Measurements from ENCODE around the gene FRMD4A. TPM values are rescaled to one million over a fixed set of nuclear protein-coding genes. Genes with fewer than 3 reads are reported as not detected.

Gene FRMD4A
- total and polyA plus RNA-seq, 10 of the 15 experiments (the other 5 are each of a cell fraction or from before 2014, with no cell fraction given) = 17.8 to 75.2 (median 39.1) TPM

DNA sequence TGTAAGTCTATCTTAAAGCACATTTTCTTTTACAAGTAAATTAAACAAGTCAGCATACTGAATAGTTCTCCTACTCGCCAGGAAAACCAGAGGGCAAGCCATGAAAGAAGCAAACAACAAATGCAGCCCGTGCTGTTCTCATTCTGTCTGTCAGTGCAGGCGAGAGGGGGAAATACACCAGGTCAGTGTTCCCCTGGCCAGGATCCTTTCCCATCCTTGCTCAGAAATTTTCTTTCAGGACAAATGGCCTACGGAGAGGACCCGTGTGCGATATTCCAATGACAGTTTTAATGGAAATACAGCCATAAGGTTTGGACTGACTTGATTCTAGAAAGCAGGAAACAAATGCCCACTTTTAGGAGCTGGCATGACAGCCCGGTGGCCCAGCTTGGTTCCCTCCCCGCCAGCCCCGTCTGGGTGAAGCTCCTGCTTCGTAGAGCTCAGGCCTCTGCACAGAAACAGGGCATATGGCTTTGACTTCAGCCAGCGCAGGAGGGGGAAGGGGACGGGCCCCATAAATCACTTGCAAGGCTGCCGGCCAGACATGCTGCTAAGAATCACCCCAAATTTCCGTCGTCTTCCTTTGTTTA, 67.8 kb downstream of the FRMD4A start:
- CTCF ChIA-PET = no interaction called here
- 10% methylated on average over 15 of the region's 15 CpGs for WGBS (ENCODE audit: insufficient coverage, insufficient replicate concordance, low lambda C conversion rate, missing lambda C conversion rate)
- no TSS peak for BruUV-seq (replicated peaks)

More for the DNA sequence above, 67.8 kb downstream of the FRMD4A start:
- DNase-seq (ENCODE audit: low read depth, low spot score) (no peak), FAIRE-seq (no peak), ATAC-seq (no peak)
- H2AFZ ChIP-seq (ENCODE audit: control insufficient read depth, low read depth, low read length) = no peak overlapping the region
- no peak overlapping the region for H3K27ac ChIP-seq (ENCODE audit: control insufficient read depth, insufficient read depth)
- H3K4me1 ChIP-seq (ENCODE audit: control insufficient read depth, insufficient read depth, low read length) = no peaks in the 10 kb centered on the region
- in situ Hi-C loops (cut with MboI) (no loop called here), intact Hi-C loops (cut with micrococcal nuclease; ENCODE audit: unreplicated experiment) (no loop called here)
- H3K4me3 ChIP-seq = no peak overlapping the region
- POLR2A ChIA-PET = no interaction called here
- H3K27me3 ChIP-seq (replicated peaks in 1 of 2; ENCODE audit: control insufficient read depth in 2 of 2, insufficient read depth in 2 of 2, low read length in 1 of 2) = peaks cover 2 to 4% of the 10 kb centered on the region in 2 experiments; a peak in 2 of 4 replicates
- H3K36me3 ChIP-seq (ENCODE audit: control insufficient read depth in 2 of 2, insufficient read depth in 2 of 2, low read length in 1 of 2) = no peaks in the 10 kb centered on the region
- no peak for TF ChIP-seq RB1 (IDR thresholded peaks at IDR 0.05; ENCODE audit: borderline replicate concordance)
- TF ChIP-seq CBX3 (IDR thresholded peaks at IDR 0.05; ENCODE audit: borderline replicate concordance, low read depth) = no peak
- no peak for TF ChIP-seq ZNF207 (IDR thresholded peaks at IDR 0.05; ENCODE audit: borderline replicate concordance)
- TF ChIP-seq EZH2 (IDR thresholded peaks at IDR 0.05; ENCODE audit: borderline replicate concordance, control insufficient read depth, low read depth, low read length) = no peak
- TF ChIP-seq EGR1 (IDR thresholded peaks at IDR 0.05; ENCODE audit: borderline replicate concordance in 1 of 2, low read depth in 2 of 2, low read length in 2 of 2) = no peak
- TF ChIP-seq SKIL (IDR thresholded peaks at IDR 0.05; ENCODE audit: low read depth, poor library complexity, severe bottlenecking) = no peak
- no peak for TF ChIP-seq RAD21 (IDR thresholded peaks at IDR 0.05; ENCODE audit: insufficient read depth, low read depth, low read length)
- no peak for TF ChIP-seq CREM (IDR thresholded peaks at IDR 0.05; ENCODE audit: low read depth)
- TF ChIP-seq GATAD2B (conservative IDR thresholded peaks at IDR 0.05; ENCODE audit: low read depth) = no peak
- no peak for TF ChIP-seq TCF12 (IDR thresholded peaks at IDR 0.05; ENCODE audit: low read depth, low read length)
- TF ChIP-seq POLR2AphosphoS5 (IDR thresholded peaks at IDR 0.05; ENCODE audit: low read length) = no peak
- TF ChIP-seq ATF7 (IDR thresholded peaks at IDR 0.05; ENCODE audit: low read depth) = no peak
- TF ChIP-seq BMI1 (IDR thresholded peaks at IDR 0.05; ENCODE audit: borderline replicate concordance) = no peak
- TF ChIP-seq MAX (IDR thresholded peaks at IDR 0.05; ENCODE audit: low read depth, low read length) = no peak
- TF ChIP-seq SIN3A (IDR thresholded peaks at IDR 0.05; ENCODE audit: low read depth, low read length) = no peak
- no peak overlapping the region for H3K4me2 ChIP-seq (ENCODE audit: control insufficient read depth, insufficient read depth)
- SMC1A ChIA-PET (ENCODE audit: uncharacterized antibody, unreplicated experiment) = interaction anchor here (0.9 kb wide), 1 partner anchor 67 kb away, joined by 3 read pairs; no protein-coding TSS in a partner anchor
- H3K9ac ChIP-seq (ENCODE audit: control insufficient read depth, insufficient read depth, low read length) = no peak overlapping the region
- H3K79me2 ChIP-seq (ENCODE audit: control insufficient read depth, insufficient read depth, low read length) = no peaks in the 10 kb centered on the region
- no peaks in the 10 kb centered on the region for H4K20me1 ChIP-seq (ENCODE audit: control insufficient read depth, insufficient read depth)
- no peaks in the 10 kb centered on the region for H3K9me3 ChIP-seq (replicated peaks; ENCODE audit: control insufficient read depth, insufficient read depth, low read length)
- RAD21 ChIA-PET (ENCODE audit: unreplicated experiment) = interaction anchor here (1.0 kb wide), 1 partner anchor 215 kb away, joined by 3 read pairs; no protein-coding TSS in a partner anchor

Data from GM12878 (cell line).